GM12801 (cell line): ENCODE data around the gene UBE2Q1.

Source experiments
- CTCF ChIP-seq: IDR thresholded peaks from one replicate; pipeline ENCODE4 v1.5.1; 2011; ENCODE audit warnings: control low read depth; ENCODE audit not compliant: insufficient read length; ENCODE audit errors: extremely low read depth

Gene UBE2Q1

DNA sequence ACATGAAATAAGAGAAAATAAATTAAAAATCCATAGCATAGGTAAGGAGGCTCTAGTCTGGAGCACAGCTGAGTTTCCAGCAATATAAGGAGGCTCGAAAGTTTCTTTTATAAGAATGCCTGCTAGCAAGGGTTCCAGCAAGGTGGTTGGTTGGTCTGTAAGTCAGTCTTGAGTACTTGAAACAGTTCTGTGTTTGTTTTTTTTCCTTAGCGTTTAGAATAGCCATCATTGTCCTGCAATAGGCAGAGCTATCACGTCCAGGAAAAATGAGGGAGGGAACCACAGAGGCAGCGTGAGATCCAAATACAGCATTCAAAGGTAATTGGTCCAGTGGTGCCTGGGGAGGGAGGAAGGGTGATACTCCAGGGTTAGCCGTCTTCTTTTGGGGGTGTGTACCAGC lies 8.4 kb downstream of the UBE2Q1 start:
- TF ChIP-seq CTCF, result no peak

GRCh38 chr1:154549202-154549770 lies 9.2 kb downstream of the UBE2Q1 start:
- no peak for TF ChIP-seq CTCF

GRCh38 chr1:154548028-154548427 lies 10.4 kb downstream of the UBE2Q1 start:
- TF ChIP-seq CTCF, result no peak

DNA sequence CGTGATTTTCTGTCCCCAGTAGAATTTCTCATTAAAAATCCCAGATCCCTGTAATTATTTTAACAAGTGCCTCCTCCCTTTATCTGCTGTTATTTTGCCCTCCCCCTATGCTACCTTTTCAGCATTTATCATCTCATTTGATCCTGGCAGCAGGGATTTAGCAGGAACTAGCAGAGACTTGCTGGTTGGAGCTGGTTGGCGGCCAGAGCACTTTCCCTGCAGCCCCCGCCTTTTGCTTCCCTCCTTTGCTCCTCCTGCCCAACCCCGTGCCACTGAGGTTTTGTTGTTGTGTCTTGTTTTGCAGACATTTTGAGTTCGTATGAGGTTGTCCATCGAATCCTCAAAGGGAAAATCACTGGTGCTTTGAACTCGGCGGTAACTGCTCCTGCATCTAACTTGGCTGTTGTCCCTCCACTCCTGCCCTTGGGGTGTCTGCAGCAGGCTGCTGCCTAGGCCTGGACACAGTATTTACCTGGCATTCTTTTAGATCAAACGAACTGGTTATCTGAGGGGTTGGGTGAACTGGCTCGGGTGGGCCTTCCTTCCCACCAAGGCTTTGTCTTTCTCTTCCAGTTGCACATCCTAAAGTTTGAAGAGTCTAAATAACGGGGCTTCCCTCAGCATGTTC lies 11.2 kb downstream of the UBE2Q1 start:
- no peak for TF ChIP-seq CTCF

GRCh38 chr1:154546264-154547063 lies 12.0 kb downstream of the UBE2Q1 start:
- no peak for TF ChIP-seq CTCF

- TF ChIP-seq CTCF, result no peak
These were observed 17.2 kb downstream of the UBE2Q1 start for GRCh38 chr1:154541231-154541630.

DNA sequence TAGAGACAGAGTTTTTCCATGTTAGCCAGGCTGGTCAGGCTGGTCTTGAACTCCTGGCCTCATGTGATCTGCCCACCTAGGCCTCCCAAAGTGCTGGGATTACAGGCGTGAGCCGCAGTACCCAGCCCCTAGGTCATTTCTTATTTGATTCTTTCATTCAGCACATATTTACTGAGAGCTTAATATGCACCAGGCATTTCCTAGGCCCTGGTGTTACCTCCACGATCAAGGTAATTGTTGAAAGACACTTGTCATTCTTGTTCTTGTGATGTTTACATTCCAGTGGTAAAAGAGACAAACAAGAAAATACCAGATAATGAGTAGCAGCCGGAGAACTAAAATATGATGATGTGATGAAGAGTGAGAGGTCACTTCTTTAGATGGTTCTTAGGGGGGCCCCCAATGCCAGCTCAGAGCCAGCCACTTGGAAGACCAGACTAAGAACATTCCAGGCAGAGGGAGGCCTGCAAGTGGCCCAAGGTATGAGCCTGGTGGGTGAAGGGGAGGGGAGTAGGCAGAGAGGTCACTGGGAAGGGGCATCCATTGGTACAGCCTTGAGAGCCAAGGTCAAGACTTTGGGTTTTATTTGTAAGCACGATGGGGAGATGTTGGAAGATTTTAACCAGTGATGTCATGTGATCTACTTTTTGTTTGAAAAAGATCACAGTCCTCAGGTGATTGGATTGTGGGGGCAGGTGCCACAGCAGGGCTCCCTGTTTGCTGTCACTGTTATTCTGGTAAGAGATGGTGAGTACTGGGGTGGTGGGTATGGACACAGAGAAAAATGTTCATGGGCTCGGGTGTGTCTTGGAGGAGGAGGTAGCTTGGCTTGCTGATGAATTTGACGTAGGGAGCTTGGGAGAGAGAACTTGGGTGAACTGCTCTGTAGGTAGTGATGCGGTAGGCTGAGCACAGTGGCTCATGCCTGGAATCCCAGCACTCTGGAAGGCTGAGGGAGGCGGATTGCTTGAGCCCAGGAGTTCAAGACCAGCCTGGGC lies 18.7 kb downstream of the UBE2Q1 start:
- no peak for TF ChIP-seq CTCF
